Measurements from ENCODE around the gene MYOZ3.

GRCh38 chr5:150639377-150639692 is 21.7 kb upstream of the MYOZ3 start:
- TF ChIP-seq CTCF (IDR thresholded peaks at IDR 0.05 in 8 of 11, conservative IDR thresholded peaks at IDR 0.05 in 3 of 11) (no peak), POLR2A (IDR thresholded peaks at IDR 0.05) (no peak), POLR2AphosphoS5 (IDR thresholded peaks at IDR 0.05) (no peak)

All from spleen (tissue), 7 donors.